Uterus (tissue), 4 donors: ENCODE data around the gene TBC1D13. TPM values are rescaled to one million over a fixed set of nuclear protein-coding genes. Genes with fewer than 3 reads are reported as not detected.

Experiments used
- DNase-seq, 2 donors: peaks; one replicate each; pipeline ENCODE4 v3.0.0-alpha.2; 2019 to 2020
- H3K27ac ChIP-seq, 2 donors: fragments of 200-600 bp; sonication (generic); 1 replicate in 1 of 2; 2 replicates in 1 of 2; pipeline ENCODE4 v1.5.1; 2016 to 2018
- H3K27me3 ChIP-seq, 2 donors: fragments of 200-600 bp; sonication (generic); one replicate each; pipeline ENCODE4 v1.5.1; 2018 to 2019; ENCODE audit warnings: control low read depth in 1 of 2
- H3K36me3 ChIP-seq, 2 donors: fragments of 200-600 bp; sonication (generic); one replicate each; pipeline ENCODE4 v1.5.1; 2019; ENCODE audit warnings: control low read depth in 1 of 2
- H3K4me1 ChIP-seq, 2 donors: fragments of 200-600 bp; sonication (generic); one replicate each; pipeline ENCODE4 v1.5.1; 2018 to 2019; ENCODE audit warnings: control low read depth in 1 of 2
- H3K4me3 ChIP-seq, 2 donors: fragments of 200-600 bp; sonication (generic); 1 replicate in 1 of 2; 2 replicates in 1 of 2; pipeline ENCODE4 v1.5.1; 2018 to 2019; ENCODE audit warnings: mild to moderate bottlenecking in 1 of 2
- H3K9me3 ChIP-seq, 2 donors: fragments of 200-600 bp; sonication (generic); one replicate each; pipeline ENCODE4 v1.5.1; 2019; ENCODE audit warnings: control low read depth in 1 of 2
- POLR2A ChIP-seq, 2 donors: fragments of 450-650 bp; IDR thresholded peaks; one replicate each; pipeline ENCODE4 v1.6.1; 2016; ENCODE audit warnings: antibody characterized with exemption in 2 of 2, mild to moderate bottlenecking in 1 of 2, moderate library complexity in 1 of 2
- intact Hi-C: fragments of 100-400 bp; cut with DNase I; formaldehyde crosslinking; loops from one replicate; pipeline ENCODE4 v1.15.1; 2023; ENCODE audit warnings: low total_unique reads
- total RNA-seq, 4 donors: library from RNA; depleted of rRNA in 3 of 4; stranded (reverse); fragments of >200 nt in 3 of 4; gene quantifications; one replicate each; pipeline versions ENCODE4 v1.1.0 to v1.2.4, GENCODE V29; 2014 to 2023
- TF ChIP-seq, protein P1 (sequence below), 4 experiments: fragments of 200-600 bp in 2 of 4; fragments of 450-650 bp in 2 of 4; sonication (generic) in 2 of 4; IDR thresholded peaks; one replicate each; pipeline ENCODE4 v1.5.1; 2016 to 2019; ENCODE audit warnings: antibody characterized with exemption in 4 of 4, mild to moderate bottlenecking in 2 of 4, moderate library complexity in 1 of 4
- donor health status: DM: yes; HTN: yes; CAD: no.

Gene TBC1D13
- total RNA-seq, 4 donors from 2014 or later = 7.1 to 26.8 (median 23.3) TPM

- no peak overlapping the region for H3K27ac ChIP-seq
- no peaks in the 10 kb centered on the region for H3K9me3 ChIP-seq
- H3K4me1 ChIP-seq = no peaks in the 10 kb centered on the region
- H3K4me3 ChIP-seq = no peak overlapping the region
- no peaks in the 10 kb centered on the region for H3K27me3 ChIP-seq
- no peak for DNase-seq
- intact Hi-C loops = no loop called here
- no peaks in the 10 kb centered on the region for H3K36me3 ChIP-seq
- TF ChIP-seq POLR2A (IDR thresholded peaks at IDR 0.05) = no peak
- TF ChIP-seq, protein P1, sequence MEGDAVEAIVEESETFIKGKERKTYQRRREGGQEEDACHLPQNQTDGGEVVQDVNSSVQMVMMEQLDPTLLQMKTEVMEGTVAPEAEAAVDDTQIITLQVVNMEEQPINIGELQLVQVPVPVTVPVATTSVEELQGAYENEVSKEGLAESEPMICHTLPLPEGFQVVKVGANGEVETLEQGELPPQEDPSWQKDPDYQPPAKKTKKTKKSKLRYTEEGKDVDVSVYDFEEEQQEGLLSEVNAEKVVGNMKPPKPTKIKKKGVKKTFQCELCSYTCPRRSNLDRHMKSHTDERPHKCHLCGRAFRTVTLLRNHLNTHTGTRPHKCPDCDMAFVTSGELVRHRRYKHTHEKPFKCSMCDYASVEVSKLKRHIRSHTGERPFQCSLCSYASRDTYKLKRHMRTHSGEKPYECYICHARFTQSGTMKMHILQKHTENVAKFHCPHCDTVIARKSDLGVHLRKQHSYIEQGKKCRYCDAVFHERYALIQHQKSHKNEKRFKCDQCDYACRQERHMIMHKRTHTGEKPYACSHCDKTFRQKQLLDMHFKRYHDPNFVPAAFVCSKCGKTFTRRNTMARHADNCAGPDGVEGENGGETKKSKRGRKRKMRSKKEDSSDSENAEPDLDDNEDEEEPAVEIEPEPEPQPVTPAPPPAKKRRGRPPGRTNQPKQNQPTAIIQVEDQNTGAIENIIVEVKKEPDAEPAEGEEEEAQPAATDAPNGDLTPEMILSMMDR (IDR thresholded peaks at IDR 0.05) = no peak
These were observed 21.6 kb upstream of the TBC1D13 start for GRCh38 chr9:128765499-128765898.

- Histone ChIP-seq H3K27ac (no peak overlapping the region), H3K27me3 (no peaks in the 10 kb centered on the region), H3K9me3 (no peaks in the 10 kb centered on the region), H3K4me1 (no peaks in the 10 kb centered on the region), H3K36me3 (no peaks in the 10 kb centered on the region), H3K4me3 (no peak overlapping the region)
- TF ChIP-seq, protein P1 (IDR thresholded peaks at IDR 0.05) = no peak
- no peak for TF ChIP-seq POLR2A (IDR thresholded peaks at IDR 0.05)
- no peak for DNase-seq
- intact Hi-C loops = no loop called here
These were observed 18.4 kb upstream of the TBC1D13 start for GRCh38 chr9:128768606-128769005.

DNA sequence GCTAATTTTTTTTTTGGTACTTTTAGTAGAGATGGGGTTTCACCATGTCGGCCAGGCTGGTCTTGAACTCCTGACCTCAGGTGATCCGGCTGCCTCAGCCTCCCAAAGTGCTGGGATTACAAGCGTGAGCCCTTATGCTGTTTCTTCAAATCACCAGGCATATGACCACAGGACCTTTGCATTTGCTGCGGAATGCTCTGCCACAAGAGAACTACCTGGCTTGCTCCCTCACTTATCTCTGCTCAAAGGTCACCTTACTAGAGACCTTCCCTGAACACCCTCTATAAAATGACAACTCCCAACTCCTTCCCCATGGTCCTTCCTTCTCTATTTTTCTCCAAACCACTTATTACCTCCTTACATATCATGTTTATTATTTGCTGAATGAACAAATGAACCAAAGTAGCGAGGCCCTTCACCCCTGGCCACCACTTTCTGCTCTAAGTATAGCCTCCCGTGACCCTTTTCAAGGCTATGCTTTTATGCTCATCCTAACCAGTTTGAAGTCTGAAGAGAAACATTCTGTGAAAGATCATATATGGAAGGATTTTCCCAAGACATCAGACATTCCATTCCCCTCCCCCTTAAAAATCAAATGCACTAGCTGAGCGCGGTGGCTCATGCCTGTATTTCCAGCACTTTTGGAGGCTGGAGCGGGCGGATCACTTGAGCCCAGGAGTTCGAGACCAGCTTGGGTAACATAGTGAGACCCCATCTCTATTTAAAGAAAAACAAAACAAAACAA is 16.6 kb upstream of the TBC1D13 start:
- no peaks in the 10 kb centered on the region for H3K36me3 ChIP-seq
- H3K27me3 ChIP-seq = no peaks in the 10 kb centered on the region
- no peak for DNase-seq
- H3K9me3 ChIP-seq = no peaks in the 10 kb centered on the region
- H3K27ac ChIP-seq = peak overlapping the region; percentile 90 to 91
- H3K4me3 ChIP-seq = peak overlapping the region; percentile 94 to 95
- H3K4me1 ChIP-seq = no peaks in the 10 kb centered on the region
- intact Hi-C loops = no loop called here
- TF ChIP-seq POLR2A (IDR thresholded peaks at IDR 0.05) = no peak
- TF ChIP-seq, protein P1 (IDR thresholded peaks at IDR 0.05) = no peak

DNA sequence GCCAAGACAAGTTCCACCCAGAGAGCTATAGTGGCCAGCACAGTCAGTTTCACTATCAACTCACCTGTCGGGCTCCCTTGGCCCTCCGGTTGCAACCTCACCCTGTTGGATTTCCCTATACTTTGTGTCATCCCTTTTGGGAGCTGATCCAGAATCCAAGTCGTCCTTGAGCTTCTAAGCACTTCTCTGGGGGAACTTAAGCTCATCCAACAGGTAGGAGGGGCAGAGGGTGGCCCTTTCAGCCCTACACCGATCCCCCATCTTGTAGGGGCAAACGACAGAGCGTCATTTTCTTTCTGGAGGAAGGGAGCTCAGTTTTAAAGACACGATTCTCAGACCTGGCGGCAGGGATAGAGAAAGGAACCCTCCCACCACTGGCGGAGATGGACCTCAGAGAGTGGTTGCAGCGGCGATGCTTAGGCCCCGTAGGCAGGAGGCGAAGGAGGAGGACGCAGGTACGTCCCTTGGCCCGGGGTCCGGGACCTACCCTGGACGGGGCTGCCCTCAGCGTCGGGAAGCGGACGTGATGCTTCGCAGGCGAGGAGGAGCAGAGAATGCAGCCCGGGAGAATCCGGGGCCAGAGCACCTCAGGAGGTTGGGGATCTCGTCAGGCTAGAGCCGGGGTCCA is 15.8 kb upstream of the TBC1D13 start:
- Histone ChIP-seq H3K4me1 (no peaks in the 10 kb centered on the region), H3K27me3 (no peaks in the 10 kb centered on the region), H3K36me3 (no peaks in the 10 kb centered on the region), H3K4me3 (peak overlapping the region; percentile 94 to 95), H3K27ac (peak overlapping the region; percentile 90 to 91), H3K9me3 (no peaks in the 10 kb centered on the region)
- TF ChIP-seq POLR2A (IDR thresholded peaks at IDR 0.05) = no peak
- TF ChIP-seq, protein P1 (IDR thresholded peaks at IDR 0.05) = no peak
- DNase-seq = no peak
- intact Hi-C loops = no loop called here
